GM21825 (cell line): Measurements from ENCODE around the gene SMAD6.
A peak's percentile ranks its signal among the peaks of the same experiment; 100 is the strongest.
"Not testable (repeated sequence)": the region's sequence is repeated elsewhere in the genome, so short reads cannot be mapped to it uniquely, and the experiment has no call there.

Source experiments
- ATAC-seq: cut with Tn5 transposase; IDR thresholded peaks from one replicate; pipeline ENCODE4 v1.9.1; 2021; ENCODE audit warnings: mild to moderate bottlenecking, moderate library complexity; ENCODE audit not compliant: unreplicated experiment

SMAD6 gene

GRCh38 chr15:66674756-66675155 is 27.3 kb upstream of the SMAD6 start:
- ATAC-seq: no peak

GRCh38 chr15:66675446-66675845 is 26.6 kb upstream of the SMAD6 start:
- no peak for ATAC-seq

GRCh38 chr15:66677336-66677735 is 24.7 kb upstream of the SMAD6 start:
- no peak for ATAC-seq

- no peak for ATAC-seq
Observed at GRCh38 chr15:66679061-66679656, 22.9 kb upstream of the SMAD6 start.

GRCh38 chr15:66679657-66680108 is 22.4 kb upstream of the SMAD6 start:
- ATAC-seq: no peak

GRCh38 chr15:66680502-66680901 is 21.5 kb upstream of the SMAD6 start:
- ATAC-seq: no peak

- no peak for ATAC-seq
Observed at GRCh38 chr15:66681395-66681794, 20.6 kb upstream of the SMAD6 start.

- ATAC-seq: no peak
Observed at GRCh38 chr15:66682246-66682645, 19.8 kb upstream of the SMAD6 start.

- no peak for ATAC-seq
Observed at GRCh38 chr15:66682865-66683264, 19.2 kb upstream of the SMAD6 start.

- no peak for ATAC-seq
Observed at GRCh38 chr15:66684136-66684681, 17.8 kb upstream of the SMAD6 start.

GRCh38 chr15:66685638-66686150 is 16.3 kb upstream of the SMAD6 start:
- ATAC-seq: no peak

- ATAC-seq: not testable (repeated sequence)
Observed at GRCh38 chr15:66690912-66691311, 11.1 kb upstream of the SMAD6 start.

GRCh38 chr15:66691727-66692126 is 10.3 kb upstream of the SMAD6 start:
- ATAC-seq: no peak

- ATAC-seq: no peak
Observed at GRCh38 chr15:66692391-66692790, 9.6 kb upstream of the SMAD6 start.

- ATAC-seq: no peak
Observed at GRCh38 chr15:66692808-66693596, 9.0 kb upstream of the SMAD6 start.

GRCh38 chr15:66696770-66697169 is 5.3 kb upstream of the SMAD6 start:
- no peak for ATAC-seq

GRCh38 chr15:66698318-66698961 is 3.6 kb upstream of the SMAD6 start:
- ATAC-seq: no peak

GRCh38 chr15:66698971-66699370 is 3.1 kb upstream of the SMAD6 start:
- ATAC-seq: no peak

- no peak for ATAC-seq
Observed at GRCh38 chr15:66700412-66700801, 1.6 kb upstream of the SMAD6 start.

- peak; percentile 46 for ATAC-seq
Observed at GRCh38 chr15:66700802-66701421, 1.1 kb upstream of the SMAD6 start.

GRCh38 chr15:66701422-66702034 is 508 bp upstream of the SMAD6 start:
- peak; percentile 28 for ATAC-seq
